GM12865 (cell line): ENCODE data around the gene RPL10A.
A peak's percentile ranks its signal among the peaks of the same experiment; 100 is the strongest.

ENCODE experiments used
- DNase-seq: peaks from one replicate; pipeline ENCODE4 v3.0.0; 2010; ENCODE audit warnings: low read depth
- H3K4me3 ChIP-seq: 2 replicates; pipeline ENCODE4 v1.5.1; 2011; ENCODE audit warnings: mild to moderate bottlenecking, low read depth, low read length, control low read depth
- TF ChIP-seq, protein P1 (sequence below): IDR thresholded peaks from 2 replicates; pipeline ENCODE4 v1.5.1; 2011; ENCODE audit warnings: low read length, control low read depth, low read depth, inconsistent platforms; ENCODE audit not compliant: insufficient read depth; ENCODE audit errors: missing control alignments

The RPL10A gene

DNA sequence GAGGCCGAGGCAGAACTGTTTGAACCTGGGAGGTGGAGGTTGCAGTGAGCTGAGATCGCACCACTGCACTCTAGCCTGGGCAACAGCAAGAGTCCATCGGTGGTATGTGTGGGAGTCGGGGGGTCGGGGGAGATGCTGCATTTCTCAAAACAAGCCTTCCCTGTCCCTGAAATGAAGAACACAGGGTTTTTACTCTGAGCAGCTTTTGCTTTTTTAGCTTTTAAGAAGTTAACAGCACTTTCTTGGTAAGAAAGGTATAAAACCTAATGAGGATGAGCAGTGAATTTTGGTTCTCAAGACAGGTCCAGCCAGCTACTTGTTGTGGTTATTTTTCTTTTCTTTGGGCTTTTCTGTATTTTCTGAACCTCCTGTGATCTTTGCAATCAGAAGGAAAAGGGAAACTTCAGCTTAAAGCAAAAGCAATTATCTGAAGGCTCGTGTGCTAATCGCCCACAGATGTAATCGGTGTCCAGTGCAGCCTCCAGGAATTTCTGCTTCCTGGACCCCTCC is 3.7 kb downstream of the RPL10A start:
- DNase-seq: no peak
- TF ChIP-seq, protein P1, sequence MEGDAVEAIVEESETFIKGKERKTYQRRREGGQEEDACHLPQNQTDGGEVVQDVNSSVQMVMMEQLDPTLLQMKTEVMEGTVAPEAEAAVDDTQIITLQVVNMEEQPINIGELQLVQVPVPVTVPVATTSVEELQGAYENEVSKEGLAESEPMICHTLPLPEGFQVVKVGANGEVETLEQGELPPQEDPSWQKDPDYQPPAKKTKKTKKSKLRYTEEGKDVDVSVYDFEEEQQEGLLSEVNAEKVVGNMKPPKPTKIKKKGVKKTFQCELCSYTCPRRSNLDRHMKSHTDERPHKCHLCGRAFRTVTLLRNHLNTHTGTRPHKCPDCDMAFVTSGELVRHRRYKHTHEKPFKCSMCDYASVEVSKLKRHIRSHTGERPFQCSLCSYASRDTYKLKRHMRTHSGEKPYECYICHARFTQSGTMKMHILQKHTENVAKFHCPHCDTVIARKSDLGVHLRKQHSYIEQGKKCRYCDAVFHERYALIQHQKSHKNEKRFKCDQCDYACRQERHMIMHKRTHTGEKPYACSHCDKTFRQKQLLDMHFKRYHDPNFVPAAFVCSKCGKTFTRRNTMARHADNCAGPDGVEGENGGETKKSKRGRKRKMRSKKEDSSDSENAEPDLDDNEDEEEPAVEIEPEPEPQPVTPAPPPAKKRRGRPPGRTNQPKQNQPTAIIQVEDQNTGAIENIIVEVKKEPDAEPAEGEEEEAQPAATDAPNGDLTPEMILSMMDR: no peak
- H3K4me3 ChIP-seq: no peak overlapping the region; the same call in 1 of the 2 replicates

DNA sequence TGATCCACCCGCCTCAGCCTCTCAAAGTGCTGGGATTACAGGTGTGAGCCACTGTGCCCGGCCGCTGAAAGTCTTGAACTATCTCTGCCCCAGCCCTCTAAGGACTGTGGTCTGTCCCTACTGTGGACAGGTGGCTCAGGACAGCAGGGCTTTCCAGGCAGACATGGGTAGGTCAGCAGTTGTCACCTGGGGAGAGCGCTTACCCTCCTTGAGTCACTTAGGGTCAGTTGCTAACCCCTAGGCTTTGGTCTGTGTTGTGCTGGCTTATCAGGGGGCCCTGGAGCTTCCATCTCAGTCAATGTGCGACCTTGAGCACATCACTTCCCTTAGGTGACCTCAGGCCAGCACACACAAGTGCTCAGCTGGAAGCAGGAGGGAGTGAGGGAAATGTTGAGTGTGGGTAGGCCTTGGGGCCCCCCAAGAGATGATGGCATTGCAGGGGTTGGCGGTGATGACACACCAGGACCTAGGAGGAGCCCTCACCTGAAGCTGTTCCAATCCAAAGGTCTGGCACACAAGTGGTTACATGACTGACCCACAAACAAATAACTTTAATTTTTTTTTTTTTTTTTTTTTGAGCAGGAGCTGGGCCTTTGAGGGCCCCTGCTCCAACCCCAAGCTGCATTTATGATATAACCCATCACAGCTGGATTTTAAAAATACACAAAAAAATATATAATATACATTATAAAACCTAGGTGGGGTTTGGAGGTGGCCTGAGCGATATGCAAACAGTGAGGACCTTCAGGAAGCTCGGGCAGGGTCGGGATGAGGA is 5.1 kb downstream of the RPL10A start:
- peak; percentile 49 for DNase-seq
- no peak overlapping the region for H3K4me3 ChIP-seq
- TF ChIP-seq, protein P1: no peak

DNA sequence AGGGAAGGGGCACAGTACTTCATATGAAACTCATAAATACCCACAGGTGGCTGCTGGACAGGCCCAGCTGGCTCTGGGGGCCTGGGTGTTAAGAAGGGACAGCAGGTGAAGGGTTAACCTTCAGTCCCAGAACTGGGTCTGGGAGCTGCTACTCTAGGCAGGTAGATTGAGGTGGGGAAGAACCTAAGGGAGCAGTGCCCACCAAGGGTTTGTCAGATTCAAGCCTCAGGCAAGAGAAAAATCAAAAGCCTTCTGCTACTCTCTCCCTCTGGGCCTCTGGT is 5.6 kb downstream of the RPL10A start:
- TF ChIP-seq, protein P1: no peak
- DNase-seq: no peak
- no peak overlapping the region for H3K4me3 ChIP-seq

DNA sequence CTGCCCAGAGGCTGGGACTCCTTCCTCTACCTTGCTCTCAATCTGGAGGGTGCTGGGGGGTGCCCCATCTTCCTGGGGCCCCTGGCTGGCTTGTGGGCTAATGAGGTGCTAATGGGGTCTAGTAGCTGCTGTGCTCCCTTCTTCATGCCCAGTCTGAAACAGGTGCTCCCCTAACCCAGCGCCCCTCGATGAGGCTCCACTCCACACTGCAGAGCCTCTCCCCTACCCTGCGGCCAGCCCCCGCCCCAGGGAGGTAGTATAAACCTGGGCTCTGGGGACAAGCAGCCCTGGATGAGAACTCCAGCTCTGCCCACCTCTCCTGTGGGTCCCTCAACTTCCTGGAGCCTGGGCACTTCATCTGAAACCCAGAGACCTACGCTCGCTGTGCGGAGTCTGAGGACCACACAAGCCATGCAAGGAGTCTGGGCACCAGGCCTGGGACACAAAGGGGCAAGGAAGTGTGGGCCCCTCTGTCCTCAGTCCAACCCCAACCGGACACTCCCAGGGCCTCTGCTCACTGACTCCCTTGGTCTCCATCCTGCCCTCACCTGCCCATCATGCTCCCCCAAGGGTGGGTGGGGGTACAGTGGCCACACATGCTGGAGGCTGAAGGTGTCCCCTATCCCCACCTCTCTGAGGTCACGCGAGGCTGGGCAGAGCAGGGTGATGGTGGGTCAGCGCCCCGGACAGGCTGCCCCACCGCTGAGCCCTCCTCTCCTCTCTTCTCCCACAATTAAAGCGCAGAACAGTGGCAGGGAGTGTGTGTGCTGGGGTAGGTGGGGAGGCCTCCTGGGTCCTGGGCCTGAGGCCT is 6.1 kb downstream of the RPL10A start:
- peak; percentile 52 for DNase-seq
- H3K4me3 ChIP-seq: no peak overlapping the region
- TF ChIP-seq, protein P1: no peak

DNA sequence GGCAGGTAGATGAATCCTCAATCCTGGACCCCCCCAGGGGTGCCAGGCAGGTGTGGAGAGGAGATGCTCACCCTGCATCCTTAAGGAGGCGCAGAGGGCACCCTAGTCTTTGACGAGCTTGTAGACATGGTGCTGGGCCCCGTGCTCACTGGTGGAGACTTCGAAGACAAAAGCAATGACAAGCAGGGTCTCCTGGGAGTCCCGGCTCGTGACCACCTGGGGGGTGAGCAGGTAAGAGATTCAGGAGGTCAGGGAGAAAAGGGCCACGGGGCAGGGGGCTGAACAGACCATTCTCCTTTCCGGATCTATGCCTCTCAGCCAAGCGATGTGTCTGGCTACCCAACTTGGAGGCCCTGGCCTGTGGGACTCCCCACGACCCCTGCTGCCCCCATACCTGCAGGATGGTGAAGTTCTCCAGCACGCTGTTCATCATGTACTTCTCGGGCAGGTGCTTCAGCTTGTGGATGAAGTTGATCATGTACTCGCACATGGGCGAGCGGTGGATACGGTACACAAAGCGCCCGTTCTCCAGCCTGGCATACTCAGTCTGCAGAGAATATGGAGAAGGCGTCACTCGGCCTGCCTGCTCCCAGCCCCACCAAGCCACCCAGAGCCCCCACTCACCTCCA is 6.9 kb downstream of the RPL10A start:
- DNase-seq: peak; percentile 40
- TF ChIP-seq, protein P1: no peak
- no peak overlapping the region for H3K4me3 ChIP-seq

DNA sequence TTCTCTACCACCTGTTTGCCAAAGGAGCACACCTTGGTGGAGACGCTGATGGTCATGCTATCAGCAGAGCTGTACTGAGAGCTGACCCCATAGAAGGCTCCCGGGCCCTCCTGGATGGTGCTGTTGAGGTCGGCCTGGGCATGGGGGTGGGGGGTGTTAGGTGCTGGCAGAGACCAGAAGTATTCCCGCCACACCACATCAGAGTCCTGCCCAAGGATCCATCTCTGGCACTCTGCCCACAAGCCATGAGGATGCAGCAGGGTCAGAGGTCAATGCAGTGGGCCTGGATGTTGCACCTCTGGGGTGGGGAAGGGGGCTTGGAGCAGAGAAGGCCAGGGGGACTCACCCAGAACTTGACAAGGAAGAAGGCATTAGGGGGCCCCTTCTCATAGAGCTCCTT is 7.4 kb downstream of the RPL10A start:
- TF ChIP-seq, protein P1: no peak
- no peak for DNase-seq
- H3K4me3 ChIP-seq: no peak overlapping the region
